ENCODE data around the gene GHSR.

Gene GHSR

DNA sequence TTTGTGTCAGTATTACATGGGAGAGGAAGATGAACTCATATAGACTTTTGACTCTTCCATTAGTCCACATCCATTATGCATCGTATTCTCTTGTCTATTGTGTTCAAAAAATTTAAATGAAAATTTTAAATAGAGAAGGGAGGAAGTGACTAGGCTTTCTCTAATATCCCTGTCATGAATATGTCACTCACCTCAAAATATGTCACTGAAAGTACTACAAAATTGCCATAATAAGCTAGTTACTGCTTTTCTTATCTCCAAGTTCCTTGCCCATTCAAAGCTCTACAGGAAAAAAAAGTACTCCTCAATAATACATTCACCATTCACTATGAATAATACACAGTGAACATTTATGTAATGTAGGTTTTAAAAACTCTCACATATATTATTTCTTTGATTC is 22.3 kb upstream of the GHSR start:
- CTCF ChIA-PET: interaction anchor here (0.9 kb wide), 1 partner anchor 10 kb away, joined by 4 read pairs; no protein-coding TSS in a partner anchor

GRCh38 chr3:172467170-172467824 is 19.0 kb upstream of the GHSR start:
- no peak for DNase-seq
- CTCF ChIA-PET: interaction anchor here (0.6 to 1.2 kb wide), 2 partner anchors 129 to 755 kb away, joined by 4 to 7 read pairs; no protein-coding TSS in a partner anchor
- no peaks in the 10 kb centered on the region for H3K4me1 ChIP-seq (ENCODE audit: control extremely low read depth in 1 of 4, control insufficient read depth in 4 of 4, insufficient read depth in 4 of 4, low read length in 3 of 4)

More for the DNA sequence above, 22.3 kb upstream of the GHSR start:
- no peaks in the 10 kb centered on the region for H3K4me1 ChIP-seq (ENCODE audit: control extremely low read depth in 1 of 4, control insufficient read depth in 4 of 4, insufficient read depth in 4 of 4, low read length in 3 of 4)
- H3K9me3 ChIP-seq (ENCODE audit: control extremely low read depth in 1 of 5, control insufficient read depth in 4 of 5, insufficient read depth in 2 of 5, low read depth in 1 of 5, low read length in 4 of 5): peaks cover 0 to 4% (median 0%) of the 10 kb centered on the region in 5 experiments
- no peak overlapping the region for H3K4me3 ChIP-seq (ENCODE audit: control insufficient read depth in 1 of 7, extremely low read depth in 1 of 7, insufficient read depth in 4 of 7, low read depth in 2 of 7, low read length in 6 of 7)
- H3K36me3 ChIP-seq (ENCODE audit: control insufficient read depth in 4 of 4, insufficient read depth in 4 of 4, low read length in 3 of 4): no peaks in the 10 kb centered on the region
- no peak for DNase-seq
- WGBS (ENCODE audit: insufficient coverage): no CpG with 5 or more reads among the region's 1 CpG
- H3K27ac ChIP-seq (ENCODE audit: insufficient read depth in 1 of 2, low read depth in 1 of 2, low read length in 2 of 2, poor library complexity in 1 of 2, severe bottlenecking in 2 of 2): no peak overlapping the region
- no peaks in the 10 kb centered on the region for H3K27me3 ChIP-seq (replicated peaks in 2 of 5; ENCODE audit: control insufficient read depth in 4 of 5, insufficient read depth in 5 of 5, low read length in 4 of 5)
- POLR2A ChIA-PET: no interaction called here

DNA sequence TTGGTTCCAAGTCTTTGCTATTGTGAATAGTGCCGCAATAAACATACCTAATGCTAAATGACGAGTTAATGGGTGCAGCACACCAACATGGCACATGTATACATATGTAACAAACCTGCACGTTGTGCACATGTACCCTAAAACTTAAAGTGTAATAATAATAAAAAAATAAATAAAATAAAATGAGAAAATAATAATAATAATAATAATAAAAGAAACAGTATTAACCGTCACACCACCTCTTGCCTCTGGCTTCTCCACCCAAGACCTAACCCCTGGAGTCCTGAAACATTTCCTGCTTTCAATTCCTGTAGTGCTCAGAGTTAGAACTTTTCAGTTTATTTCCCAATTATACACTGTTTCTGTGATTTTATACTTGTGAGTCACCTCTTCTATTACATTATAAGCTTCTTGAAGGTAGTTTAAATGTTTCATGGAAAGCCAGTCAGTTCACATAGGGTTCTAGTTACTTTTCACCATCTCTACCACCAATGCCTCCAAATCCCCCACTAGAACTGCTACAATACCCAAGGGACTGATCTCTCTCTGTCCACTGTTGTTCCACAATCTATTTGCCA is 18.4 kb upstream of the GHSR start:
- DNase-seq: no peak
- no peaks in the 10 kb centered on the region for H3K36me3 ChIP-seq (ENCODE audit: control insufficient read depth in 4 of 4, insufficient read depth in 4 of 4, low read length in 3 of 4)
- POLR2A ChIA-PET: no interaction called here
- H3K4me1 ChIP-seq (ENCODE audit: control extremely low read depth in 1 of 4, control insufficient read depth in 4 of 4, insufficient read depth in 4 of 4, low read length in 3 of 4): no peaks in the 10 kb centered on the region
- H3K27me3 ChIP-seq (replicated peaks in 2 of 5; ENCODE audit: control insufficient read depth in 4 of 5, insufficient read depth in 5 of 5, low read length in 4 of 5): no peaks in the 10 kb centered on the region
- no CpG with 5 or more reads among the region's 4 CpGs for WGBS (ENCODE audit: insufficient coverage)
- no peak overlapping the region for H3K4me3 ChIP-seq (ENCODE audit: control insufficient read depth in 1 of 7, extremely low read depth in 1 of 7, insufficient read depth in 4 of 7, low read depth in 2 of 7, low read length in 6 of 7)
- H3K27ac ChIP-seq (ENCODE audit: insufficient read depth in 1 of 2, low read depth in 1 of 2, low read length in 2 of 2, poor library complexity in 1 of 2, severe bottlenecking in 2 of 2): no peak overlapping the region
- CTCF ChIA-PET: interaction anchor here (0.6 kb wide), 1 partner anchor 755 kb away, joined by 7 read pairs; no protein-coding TSS in a partner anchor
- peaks cover 0 to 1% (median 0%) of the 10 kb centered on the region in 5 experiments for H3K9me3 ChIP-seq (ENCODE audit: control extremely low read depth in 1 of 5, control insufficient read depth in 4 of 5, insufficient read depth in 2 of 5, low read depth in 1 of 5, low read length in 4 of 5)

More at GRCh38 chr3:172467170-172467824, 19.0 kb upstream of the GHSR start:
- H3K36me3 ChIP-seq (ENCODE audit: control insufficient read depth in 4 of 4, insufficient read depth in 4 of 4, low read length in 3 of 4): no peaks in the 10 kb centered on the region
- 100% methylated on average over 1 of the region's 2 CpGs for WGBS (ENCODE audit: insufficient coverage)
- H3K9me3 ChIP-seq (ENCODE audit: control extremely low read depth in 1 of 5, control insufficient read depth in 4 of 5, insufficient read depth in 2 of 5, low read depth in 1 of 5, low read length in 4 of 5): peaks cover 0 to 4% (median 0%) of the 10 kb centered on the region in 5 experiments
- no peak overlapping the region for H3K4me3 ChIP-seq (ENCODE audit: control insufficient read depth in 1 of 7, extremely low read depth in 1 of 7, insufficient read depth in 4 of 7, low read depth in 2 of 7, low read length in 6 of 7)
- H3K27ac ChIP-seq (ENCODE audit: insufficient read depth in 1 of 2, low read depth in 1 of 2, low read length in 2 of 2, poor library complexity in 1 of 2, severe bottlenecking in 2 of 2): no peak overlapping the region
- POLR2A ChIA-PET: no interaction called here
- H3K27me3 ChIP-seq (replicated peaks in 2 of 5; ENCODE audit: control insufficient read depth in 4 of 5, insufficient read depth in 5 of 5, low read length in 4 of 5): no peaks in the 10 kb centered on the region

- Histone ChIP-seq H3K9me3 (ENCODE audit: control extremely low read depth in 1 of 5, control insufficient read depth in 4 of 5, insufficient read depth in 2 of 5, low read depth in 1 of 5, low read length in 4 of 5) (no peaks in the 10 kb centered on the region), H3K4me3 (ENCODE audit: control insufficient read depth in 1 of 7, extremely low read depth in 1 of 7, insufficient read depth in 4 of 7, low read depth in 2 of 7, low read length in 6 of 7) (no peak overlapping the region), H3K27ac (ENCODE audit: insufficient read depth in 1 of 2, low read depth in 1 of 2, low read length in 2 of 2, poor library complexity in 1 of 2, severe bottlenecking in 2 of 2) (no peak overlapping the region), H3K36me3 (ENCODE audit: control insufficient read depth in 4 of 4, insufficient read depth in 4 of 4, low read length in 3 of 4) (no peaks in the 10 kb centered on the region), H3K4me1 (ENCODE audit: control extremely low read depth in 1 of 4, control insufficient read depth in 4 of 4, insufficient read depth in 4 of 4, low read length in 3 of 4) (no peaks in the 10 kb centered on the region), H3K27me3 (replicated peaks in 2 of 5; ENCODE audit: control insufficient read depth in 4 of 5, insufficient read depth in 5 of 5, low read length in 4 of 5) (no peaks in the 10 kb centered on the region)
- no peak for DNase-seq
- ChIA-PET CTCF (interaction anchor here (0.9 to 1.0 kb wide), 2 partner anchors 33 to 131 kb away, joined by 3 read pairs; no protein-coding TSS in a partner anchor), POLR2A (no interaction called here)
Measured at GRCh38 chr3:172465281-172465680, 17.0 kb upstream of the GHSR start.

DNA sequence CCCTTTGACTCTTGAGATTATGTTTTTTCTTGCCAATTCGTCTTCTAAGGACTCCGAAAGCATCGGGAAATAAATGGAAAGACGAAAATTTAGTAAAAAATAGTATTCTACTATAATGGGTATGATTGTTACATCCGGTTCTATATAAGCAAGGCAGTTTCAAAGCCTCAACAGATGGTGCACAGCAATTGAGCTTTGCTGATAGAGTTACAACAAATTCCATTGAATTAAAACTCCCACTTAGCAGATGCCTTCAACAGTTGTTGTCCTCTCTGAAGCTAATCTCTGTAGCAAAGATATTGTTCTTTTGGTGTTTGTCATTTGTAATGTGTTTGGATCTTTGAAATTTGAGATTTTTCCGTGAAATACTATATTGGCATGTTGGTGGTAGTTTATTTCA is 16.1 kb upstream of the GHSR start:
- DNase-seq: no peak
- Histone ChIP-seq H3K27me3 (replicated peaks in 2 of 5; ENCODE audit: control insufficient read depth in 4 of 5, insufficient read depth in 5 of 5, low read length in 4 of 5) (no peaks in the 10 kb centered on the region), H3K9me3 (ENCODE audit: control extremely low read depth in 1 of 5, control insufficient read depth in 4 of 5, insufficient read depth in 2 of 5, low read depth in 1 of 5, low read length in 4 of 5) (no peaks in the 10 kb centered on the region), H3K27ac (ENCODE audit: insufficient read depth in 1 of 2, low read depth in 1 of 2, low read length in 2 of 2, poor library complexity in 1 of 2, severe bottlenecking in 2 of 2) (no peak overlapping the region), H3K4me1 (ENCODE audit: control extremely low read depth in 1 of 4, control insufficient read depth in 4 of 4, insufficient read depth in 4 of 4, low read length in 3 of 4) (no peaks in the 10 kb centered on the region), H3K4me3 (ENCODE audit: control insufficient read depth in 1 of 7, extremely low read depth in 1 of 7, insufficient read depth in 4 of 7, low read depth in 2 of 7, low read length in 6 of 7) (no peak overlapping the region), H3K36me3 (ENCODE audit: control insufficient read depth in 4 of 4, insufficient read depth in 4 of 4, low read length in 3 of 4) (no peaks in the 10 kb centered on the region)
- WGBS (ENCODE audit: insufficient coverage): no CpG with 5 or more reads among the region's 6 CpGs
- CTCF ChIA-PET: interaction anchor here (0.9 to 1.1 kb wide), 3 partner anchors 10 to 132 kb away, joined by 3 read pairs; no protein-coding TSS in a partner anchor
- POLR2A ChIA-PET: interaction anchor here (0.6 kb wide), 1 partner anchor 40 kb away, joined by 3 read pairs; no protein-coding TSS in a partner anchor

DNA sequence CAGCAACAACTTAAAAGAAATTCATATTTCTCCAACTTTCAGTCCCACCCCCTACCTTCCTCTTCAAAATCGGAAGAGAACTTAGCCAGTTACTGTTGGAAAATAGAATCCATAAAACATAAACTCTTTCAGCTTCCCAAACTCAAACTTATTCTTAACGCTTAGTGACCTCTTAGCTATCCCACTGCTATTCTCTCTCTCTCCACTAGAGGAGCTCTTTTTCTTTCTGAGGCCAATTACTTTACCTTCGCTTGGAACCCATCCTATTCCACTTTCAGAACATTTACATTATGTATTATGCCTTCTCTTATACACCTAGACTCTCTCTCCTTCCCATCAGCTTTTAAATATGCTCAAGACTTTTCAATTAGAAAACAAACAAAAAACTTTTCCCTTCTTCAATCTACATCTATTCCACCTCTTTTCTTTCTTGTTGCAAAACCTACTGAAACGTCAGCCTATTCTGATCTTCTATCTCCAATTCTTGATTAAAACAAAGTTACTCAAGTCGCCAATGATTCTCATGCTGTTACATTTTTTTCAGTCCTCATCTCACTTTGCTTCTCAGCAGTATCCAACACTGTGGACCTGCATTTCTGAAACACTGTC is 13.4 kb upstream of the GHSR start:
- WGBS (ENCODE audit: insufficient coverage): 40% methylated on average over 5 of the region's 5 CpGs

GRCh38 chr3:172456404-172456803 is 8.1 kb upstream of the GHSR start:
- no peak for DNase-seq
- ChIA-PET CTCF (no interaction called here), POLR2A (no interaction called here)
- no peaks in the 10 kb centered on the region for H3K36me3 ChIP-seq (ENCODE audit: control insufficient read depth in 4 of 4, insufficient read depth in 4 of 4, low read length in 3 of 4)
- H3K27me3 ChIP-seq (replicated peaks in 2 of 5; ENCODE audit: control insufficient read depth in 4 of 5, insufficient read depth in 5 of 5, low read length in 4 of 5): peaks cover 3 to 21% (median 7%) of the 10 kb centered on the region in 5 experiments
- H3K9me3 ChIP-seq (ENCODE audit: control extremely low read depth in 1 of 5, control insufficient read depth in 4 of 5, insufficient read depth in 2 of 5, low read depth in 1 of 5, low read length in 4 of 5): no peaks in the 10 kb centered on the region
- WGBS (ENCODE audit: insufficient coverage): 95% methylated on average over 2 of the region's 3 CpGs
- no peaks in the 10 kb centered on the region for H3K4me1 ChIP-seq (ENCODE audit: control extremely low read depth in 1 of 4, control insufficient read depth in 4 of 4, insufficient read depth in 4 of 4, low read length in 3 of 4)
- no peak overlapping the region for H3K4me3 ChIP-seq (ENCODE audit: control insufficient read depth in 1 of 7, extremely low read depth in 1 of 7, insufficient read depth in 4 of 7, low read depth in 2 of 7, low read length in 6 of 7)
- no peak overlapping the region for H3K27ac ChIP-seq (ENCODE audit: insufficient read depth in 1 of 2, low read depth in 1 of 2, low read length in 2 of 2, poor library complexity in 1 of 2, severe bottlenecking in 2 of 2)

More for the DNA sequence above, 13.4 kb upstream of the GHSR start:
- no peaks in the 10 kb centered on the region for H3K36me3 ChIP-seq (ENCODE audit: control insufficient read depth in 4 of 4, insufficient read depth in 4 of 4, low read length in 3 of 4)
- H3K27ac ChIP-seq (ENCODE audit: insufficient read depth in 1 of 2, low read depth in 1 of 2, low read length in 2 of 2, poor library complexity in 1 of 2, severe bottlenecking in 2 of 2): no peak overlapping the region
- H3K27me3 ChIP-seq (replicated peaks in 2 of 5; ENCODE audit: control insufficient read depth in 4 of 5, insufficient read depth in 5 of 5, low read length in 4 of 5): no peaks in the 10 kb centered on the region
- H3K4me1 ChIP-seq (ENCODE audit: control extremely low read depth in 1 of 4, control insufficient read depth in 4 of 4, insufficient read depth in 4 of 4, low read length in 3 of 4): no peaks in the 10 kb centered on the region
- no peaks in the 10 kb centered on the region for H3K9me3 ChIP-seq (ENCODE audit: control extremely low read depth in 1 of 5, control insufficient read depth in 4 of 5, insufficient read depth in 2 of 5, low read depth in 1 of 5, low read length in 4 of 5)
- ChIA-PET CTCF (interaction anchor here (0.5 to 2.9 kb wide), 12 partner anchors 9 to 197 kb away, joined by 3 to 24 read pairs (median 4); no protein-coding TSS in a partner anchor), POLR2A (interaction anchor here (0.6 kb wide), 2 partner anchors 242 to 1386 kb away, joined by 3 to 4 read pairs; no protein-coding TSS in a partner anchor)
- peak; percentile 39 to 57 (median 46) for DNase-seq
- H3K4me3 ChIP-seq (ENCODE audit: control insufficient read depth in 1 of 7, extremely low read depth in 1 of 7, insufficient read depth in 4 of 7, low read depth in 2 of 7, low read length in 6 of 7): no peak overlapping the region

All from common myeloid progenitor, CD34-positive (primary cell).